ENCODE measurements around the gene KIF20B. TPM values are rescaled to one million over a fixed set of nuclear protein-coding genes. Genes with fewer than 3 reads are reported as not detected.

The KIF20B gene
- total and polyA plus RNA-seq, 12 donors, result 0.74 to 8.5 (median 2.8) TPM

DNA sequence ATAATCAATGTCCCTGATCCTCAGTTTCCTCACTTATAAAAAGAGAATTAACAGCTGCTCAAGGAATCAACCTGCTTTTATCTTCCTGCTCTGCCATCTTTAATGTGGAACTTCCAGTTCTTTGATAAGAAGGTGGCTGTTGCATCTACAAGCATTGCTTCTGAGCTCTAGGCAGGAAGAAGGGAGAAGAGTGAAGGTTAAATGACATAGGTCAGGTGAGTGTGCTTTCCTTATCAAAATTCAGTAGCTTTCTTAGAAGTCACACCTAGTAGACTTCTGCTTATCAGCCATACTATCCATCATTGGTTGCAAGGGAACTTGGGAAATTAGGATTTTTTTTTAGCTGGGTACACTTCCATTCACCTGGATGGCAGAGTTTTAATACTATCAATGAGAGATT is 24.0 kb upstream of the KIF20B start:
- DNase-seq (no peak), ATAC-seq (no peak)
- intact Hi-C loops (cut with DNase I), result no loop called here
- no peaks in the 10 kb centered on the region for H3K9me3 ChIP-seq
- no peaks in the 10 kb centered on the region for H3K4me1 ChIP-seq
- no peaks in the 10 kb centered on the region for H3K27me3 ChIP-seq
- H3K36me3 ChIP-seq, result no peaks in the 10 kb centered on the region
- no peak for TF ChIP-seq CTCF (IDR thresholded peaks at IDR 0.05)
- no peak overlapping the region for H3K4me3 ChIP-seq
- H3K27ac ChIP-seq, result no peak overlapping the region

GRCh38 chr10:89679986-89680385 is 21.4 kb upstream of the KIF20B start:
- Histone ChIP-seq H3K36me3 (no peaks in the 10 kb centered on the region), H3K9me3 (no peaks in the 10 kb centered on the region), H3K4me3 (no peak overlapping the region), H3K4me1 (peaks cover 0 to 6% (median 0%) of the 10 kb centered on the region in 9 donors), H3K27me3 (no peaks in the 10 kb centered on the region), H3K27ac (no peak overlapping the region)
- DNase-seq (no peak), ATAC-seq (no peak)
- TF ChIP-seq CTCF (IDR thresholded peaks at IDR 0.05), result no peak
- WGBS, 2 donors, result 85 to 88% methylated on average over 3 of the region's 3 CpGs
- intact Hi-C loops (cut with DNase I), result no loop called here

DNA sequence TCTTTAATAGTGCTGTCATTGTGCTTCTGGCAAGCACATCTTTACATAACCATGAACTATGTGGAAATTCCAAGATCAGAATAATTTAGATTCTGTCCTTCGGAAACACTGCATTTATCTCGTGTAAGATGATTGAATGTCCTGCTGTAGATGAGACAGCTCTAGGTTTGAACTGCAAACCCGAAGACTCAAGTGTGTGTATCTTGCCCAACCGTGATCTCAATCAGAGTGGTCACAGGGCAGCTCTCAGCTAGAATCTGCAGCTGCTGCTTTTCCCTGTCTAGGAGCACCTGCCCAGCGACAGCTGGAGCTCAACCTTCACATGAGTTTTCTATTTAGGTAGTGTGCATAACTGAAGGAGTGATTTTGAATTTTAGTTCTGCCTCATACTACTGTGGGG is 17.5 kb upstream of the KIF20B start:
- no peaks in the 10 kb centered on the region for H3K27me3 ChIP-seq
- H3K36me3 ChIP-seq, result no peaks in the 10 kb centered on the region
- H3K9me3 ChIP-seq, result no peaks in the 10 kb centered on the region
- no peak for TF ChIP-seq CTCF (IDR thresholded peaks at IDR 0.05)
- no peak for DNase-seq
- H3K4me3 ChIP-seq, result no peak overlapping the region
- no peak for ATAC-seq
- peaks cover 0 to 6% (median 0%) of the 10 kb centered on the region in 9 donors for H3K4me1 ChIP-seq
- H3K27ac ChIP-seq, result no peak overlapping the region
- intact Hi-C loops (cut with DNase I), result no loop called here
- WGBS, 2 donors, result 60 to 61% methylated on average over 5 of the region's 5 CpGs

DNA sequence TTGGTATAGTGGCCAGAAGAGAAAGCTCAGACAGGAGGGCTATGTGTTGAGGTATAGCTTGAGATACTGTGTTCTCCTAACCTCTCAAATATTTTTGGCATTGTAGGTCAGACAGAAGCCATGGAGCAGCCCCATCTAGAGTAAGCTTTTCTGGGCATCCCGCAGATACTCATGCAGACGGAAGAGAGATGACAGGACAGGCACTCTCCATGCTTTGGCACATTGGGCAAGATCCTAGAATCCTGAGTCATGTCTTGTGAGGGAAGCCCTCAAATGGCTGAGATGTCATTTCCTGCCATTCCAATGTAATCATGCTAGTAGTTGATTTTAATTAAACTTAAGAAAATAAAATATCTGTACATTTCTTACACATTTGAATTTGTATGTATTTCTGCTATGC is 16.8 kb upstream of the KIF20B start:
- DNase-seq, result no peak
- Histone ChIP-seq H3K36me3 (no peaks in the 10 kb centered on the region), H3K9me3 (no peaks in the 10 kb centered on the region), H3K4me1 (peaks cover 0 to 6% (median 0%) of the 10 kb centered on the region in 9 donors), H3K4me3 (no peak overlapping the region), H3K27ac (no peak overlapping the region), H3K27me3 (no peaks in the 10 kb centered on the region)
- ATAC-seq, result no peak
- intact Hi-C loops (cut with DNase I), result no loop called here
- no peak for TF ChIP-seq CTCF (IDR thresholded peaks at IDR 0.05)
- 71 to 73% methylated on average over 2 of the region's 2 CpGs for WGBS, 2 donors

- intact Hi-C loops (cut with DNase I), result no loop called here
- Histone ChIP-seq H3K4me1 (peaks cover 0 to 6% (median 0%) of the 10 kb centered on the region in 9 donors), H3K27me3 (no peaks in the 10 kb centered on the region), H3K9me3 (no peaks in the 10 kb centered on the region), H3K4me3 (no peak overlapping the region), H3K27ac (no peak overlapping the region), H3K36me3 (no peaks in the 10 kb centered on the region)
- no peak for DNase-seq
- no peak for TF ChIP-seq CTCF (IDR thresholded peaks at IDR 0.05)
- WGBS, 2 donors, result 86 to 89% methylated on average over 4 of the region's 4 CpGs
- ATAC-seq, result no peak
Measured at GRCh38 chr10:89685936-89686335, 15.5 kb upstream of the KIF20B start.
